ENCODE results near the gene ASIC2.

The ASIC2 gene

DNA sequence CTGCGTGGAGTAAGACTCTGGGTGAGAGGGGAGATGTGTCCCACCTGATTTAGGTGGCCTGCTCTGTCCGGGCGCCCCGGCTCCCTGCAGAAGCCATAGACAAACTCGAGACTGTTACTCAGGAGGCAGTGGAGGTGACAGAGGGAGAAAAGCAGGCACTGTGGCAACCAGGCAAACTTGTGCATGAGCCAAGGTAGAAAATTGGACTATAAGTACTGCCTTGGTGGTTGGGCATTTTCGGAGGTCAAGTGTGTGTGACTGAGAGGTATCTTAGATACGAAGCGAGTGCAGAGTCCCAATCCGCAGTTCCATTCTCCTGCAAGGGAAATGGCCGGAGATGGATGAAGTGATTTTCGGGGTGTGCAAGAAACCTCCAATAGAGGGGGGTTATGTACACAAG lies 328.6 kb downstream of the ASIC2 start:
- DNase-seq = no peak

Measured in Kasumi-1 (cell line).